UCSD-AML1 (cell line): Measurements from ENCODE around the gene WDR27.

Experiments
- DNase-seq: peaks from one replicate; lab custom pipeline; 2025; ENCODE audit not compliant: unreplicated experiment; lab: John Stamatoyannopoulos, UW

Gene WDR27

DNA sequence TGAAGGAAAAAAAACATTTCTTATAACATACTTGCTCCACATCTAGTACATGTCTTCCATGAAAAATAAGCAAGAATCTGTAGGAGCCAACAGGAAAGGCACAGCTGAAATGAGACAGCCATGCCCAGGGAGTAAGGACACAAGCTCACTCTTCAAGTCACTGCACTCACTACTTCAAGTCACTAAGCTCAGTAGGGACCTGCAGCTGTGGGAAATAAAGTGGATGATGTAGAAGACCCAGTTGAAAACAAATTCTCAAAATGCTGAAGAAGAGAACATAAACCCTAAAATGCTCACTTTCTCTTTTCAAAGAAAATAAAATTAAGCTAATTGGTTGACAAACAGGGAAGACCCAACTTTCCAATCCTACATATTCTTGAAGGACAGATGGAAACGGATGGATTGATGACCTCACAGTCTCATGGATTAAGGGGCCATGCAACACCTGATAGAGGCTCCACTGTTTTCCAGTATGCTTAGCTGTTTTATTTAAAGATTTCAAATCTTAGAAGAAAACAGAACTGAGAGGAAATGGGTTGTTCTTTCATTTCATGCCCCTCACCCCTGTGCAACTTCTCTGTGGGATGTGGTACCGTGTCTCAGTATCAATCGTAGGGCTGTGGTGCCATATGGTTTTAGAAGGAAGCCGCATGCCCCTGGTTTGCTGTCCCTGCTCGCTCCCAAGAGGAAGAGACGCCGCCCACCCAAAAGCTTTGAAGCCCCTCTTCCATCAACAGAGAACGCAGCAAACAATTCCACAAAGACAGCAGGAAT is 133.3 kb downstream of the WDR27 start:
- no peak for DNase-seq

DNA sequence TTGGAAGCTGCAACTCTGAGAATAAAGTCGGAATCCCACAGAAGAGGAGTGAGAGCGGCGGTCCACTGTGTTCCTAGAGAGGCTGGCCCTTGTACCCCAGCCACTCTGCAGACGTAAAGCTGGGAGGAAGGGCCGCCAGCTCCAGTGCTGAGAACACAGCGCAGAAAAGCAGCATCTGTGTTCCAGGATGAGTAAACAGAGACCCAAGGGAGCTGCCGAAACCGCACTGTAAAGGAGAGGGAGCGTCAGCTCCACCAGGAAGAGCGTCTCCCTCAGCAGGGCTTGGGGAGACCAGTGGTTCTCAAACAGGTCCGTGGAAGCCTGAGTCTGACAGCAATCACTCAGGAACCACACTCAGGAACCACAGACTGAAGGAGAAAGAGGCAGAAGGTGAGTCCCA is 134.0 kb downstream of the WDR27 start:
- no peak for DNase-seq

DNA sequence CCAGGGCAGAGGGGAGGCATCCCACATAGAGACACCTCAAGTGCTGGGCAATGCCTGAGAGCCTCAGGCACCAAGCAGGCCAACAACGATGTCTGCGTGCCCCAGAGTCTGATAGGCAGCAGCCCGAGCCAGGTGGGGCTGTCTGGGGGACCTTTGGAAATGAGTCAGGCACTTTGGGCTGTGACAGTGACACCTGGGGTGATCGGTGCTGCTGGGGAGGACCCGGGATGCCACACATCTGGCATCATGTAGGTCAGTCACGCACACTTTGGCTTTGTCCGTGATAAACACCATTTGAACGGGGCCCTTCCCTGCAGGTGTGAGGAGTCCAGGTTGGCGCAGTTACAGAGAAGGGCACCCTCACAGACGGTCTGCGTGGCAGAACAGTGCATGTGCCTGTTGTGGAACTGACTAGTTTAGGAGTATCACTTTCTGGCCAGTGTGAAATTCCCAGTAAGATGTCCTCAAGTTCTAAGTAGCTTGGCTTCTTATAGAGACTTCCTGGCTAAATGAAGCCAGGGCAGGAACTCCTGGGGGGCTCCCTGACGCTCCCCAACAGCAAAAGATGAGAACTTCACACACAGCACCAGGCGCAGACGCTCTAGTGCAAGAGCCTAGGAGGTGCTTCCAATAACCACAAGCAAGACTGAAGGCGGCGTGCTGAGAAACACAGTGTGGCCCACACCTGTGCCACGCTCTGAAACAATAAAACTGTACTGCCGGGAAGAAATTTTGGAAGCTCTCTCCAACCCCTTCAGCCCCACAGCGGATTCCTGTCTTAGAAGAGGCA is 134.7 kb downstream of the WDR27 start:
- DNase-seq = no peak

DNA sequence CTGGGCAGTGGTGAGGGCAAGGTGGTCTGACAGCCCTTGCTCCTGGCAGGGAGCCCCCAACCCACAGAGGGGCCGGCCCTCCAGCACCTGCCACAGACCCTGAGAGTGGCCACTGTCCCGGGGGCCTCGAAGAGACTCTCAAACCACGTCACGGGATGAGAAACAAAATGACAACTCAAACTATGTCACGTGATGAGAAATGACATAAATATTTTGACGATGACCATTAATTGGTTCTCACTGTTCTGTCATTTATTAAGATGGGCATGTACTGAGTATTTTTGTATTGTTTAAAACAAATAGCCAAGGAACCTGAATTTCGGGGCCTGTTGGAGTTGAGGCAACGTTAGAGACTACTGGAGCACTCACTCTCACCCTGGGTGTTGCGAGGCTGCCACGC is 135.5 kb downstream of the WDR27 start:
- no peak for DNase-seq

DNA sequence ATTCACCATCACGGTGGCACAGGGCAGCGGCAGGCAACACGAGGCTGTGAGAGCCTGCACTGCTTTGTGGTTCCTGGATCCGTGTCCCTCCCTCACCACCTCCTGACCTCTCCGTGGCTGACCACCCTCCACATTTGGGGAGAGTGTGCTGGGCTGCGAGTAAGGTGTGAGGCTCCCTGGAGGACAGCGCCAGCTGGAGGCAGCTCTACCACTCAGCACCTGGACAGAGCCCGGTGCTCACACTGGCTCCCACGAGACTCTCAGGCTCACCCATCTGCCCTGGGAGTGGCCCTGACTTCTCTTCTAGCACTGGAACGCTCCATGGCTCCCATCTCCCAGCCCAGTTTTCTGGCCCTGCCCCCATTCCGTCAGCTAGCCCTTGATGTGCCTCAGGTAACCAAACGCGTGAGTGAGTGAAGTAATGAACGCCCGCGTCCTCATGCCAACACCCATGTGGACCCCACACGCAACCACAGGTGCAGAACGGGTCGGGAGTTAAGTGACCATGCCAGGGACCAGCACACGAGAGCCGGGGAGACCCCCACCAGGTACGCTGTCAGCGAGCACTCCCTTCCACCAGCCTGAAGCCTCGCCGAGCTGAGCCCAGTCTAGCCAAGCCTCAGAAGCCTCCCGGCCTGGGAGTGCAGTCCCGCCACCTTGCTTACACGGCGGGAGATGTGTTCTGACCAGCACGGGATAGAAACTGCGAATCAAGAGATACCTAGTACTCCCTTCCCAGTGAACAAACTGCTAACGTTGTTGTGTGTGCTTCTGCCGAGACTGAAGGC is 137.2 kb downstream of the WDR27 start:
- DNase-seq = no peak

DNA sequence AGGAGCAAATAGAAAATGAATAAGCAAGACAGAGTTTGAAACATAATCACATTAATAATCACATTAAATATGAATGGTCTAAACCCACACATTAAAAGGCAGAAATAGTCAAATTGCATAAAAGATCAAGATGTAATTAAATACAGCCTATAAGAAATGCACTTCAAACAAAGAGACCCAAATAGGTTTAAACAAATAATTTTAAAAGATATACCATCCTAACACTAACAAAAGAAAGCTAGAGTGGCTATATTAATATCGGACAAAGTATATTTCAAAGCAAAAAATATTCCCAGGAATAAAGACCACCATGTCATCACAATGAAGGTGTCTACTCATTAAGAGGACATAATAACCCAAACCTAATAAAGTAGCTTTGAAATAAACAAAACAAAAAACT is 140.2 kb downstream of the WDR27 start:
- DNase-seq = no peak

DNA sequence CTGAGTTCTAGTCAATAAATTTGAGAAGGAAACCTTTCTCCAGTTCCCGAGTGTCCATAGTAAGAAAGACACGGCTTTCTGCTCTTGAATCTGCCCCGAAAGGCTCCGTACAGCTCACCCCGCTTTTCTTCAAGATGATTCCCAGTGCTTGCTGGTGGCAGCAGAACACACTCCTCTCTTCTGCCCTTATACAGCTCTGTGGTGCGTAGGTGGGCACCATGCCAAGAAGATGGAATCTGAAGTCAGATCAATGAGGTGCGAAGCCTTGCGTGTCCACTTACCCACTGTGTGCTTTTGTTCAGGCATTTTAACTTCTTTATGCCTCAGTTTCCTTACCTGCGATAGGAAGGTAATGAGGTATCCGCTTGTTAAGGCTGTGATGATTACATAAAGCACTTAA is 142.2 kb downstream of the WDR27 start:
- no peak for DNase-seq

DNA sequence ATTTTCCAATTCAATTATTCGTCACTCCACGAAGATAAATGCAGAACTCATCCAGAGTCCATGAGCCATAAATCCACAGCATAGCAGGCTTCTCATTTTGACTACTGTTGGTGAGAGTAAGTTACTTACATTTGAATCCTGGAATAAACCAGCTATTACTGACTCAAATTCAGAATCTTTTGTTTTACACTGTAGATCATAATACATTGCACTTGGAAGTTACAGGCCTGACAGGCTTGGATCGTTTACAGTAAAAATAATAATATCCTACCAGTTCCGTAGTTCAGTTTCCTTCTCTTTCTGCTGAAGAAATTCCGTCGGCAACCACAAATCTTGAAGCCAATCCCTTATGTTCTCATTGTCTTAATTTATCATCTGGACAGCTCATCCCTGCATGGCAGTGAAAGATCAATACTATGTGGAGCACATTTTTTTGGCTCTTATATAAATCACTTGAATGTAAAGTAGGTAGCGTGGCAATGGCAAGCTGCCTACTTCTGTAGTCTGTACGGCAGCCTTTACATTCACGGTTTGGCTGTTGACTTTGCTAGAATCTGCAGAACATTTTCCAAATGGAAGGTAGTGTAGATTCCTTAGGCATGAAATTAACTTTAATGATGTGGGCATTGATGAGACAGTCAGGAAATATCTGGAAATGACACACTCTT is 142.9 kb downstream of the WDR27 start:
- DNase-seq = no peak

DNA sequence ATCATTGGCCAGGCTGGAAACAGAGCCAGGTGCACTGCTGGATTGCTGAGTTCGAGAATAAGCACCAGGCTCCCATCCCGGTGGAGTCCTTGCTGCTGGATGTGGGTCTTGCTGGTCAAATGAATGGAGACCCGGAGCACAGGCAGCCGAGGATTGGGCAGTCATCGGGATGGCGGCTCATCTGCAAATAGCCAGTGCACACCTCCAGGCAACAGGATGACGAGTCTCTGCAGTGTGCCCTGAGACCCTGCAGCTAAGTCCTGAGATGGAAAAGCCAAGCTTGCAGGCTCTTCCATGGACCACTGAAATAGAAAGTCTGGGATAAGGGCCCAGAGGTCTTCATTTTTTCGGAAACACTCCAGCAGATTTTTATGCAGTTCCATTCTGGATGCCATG is 143.5 kb downstream of the WDR27 start:
- DNase-seq = no peak

DNA sequence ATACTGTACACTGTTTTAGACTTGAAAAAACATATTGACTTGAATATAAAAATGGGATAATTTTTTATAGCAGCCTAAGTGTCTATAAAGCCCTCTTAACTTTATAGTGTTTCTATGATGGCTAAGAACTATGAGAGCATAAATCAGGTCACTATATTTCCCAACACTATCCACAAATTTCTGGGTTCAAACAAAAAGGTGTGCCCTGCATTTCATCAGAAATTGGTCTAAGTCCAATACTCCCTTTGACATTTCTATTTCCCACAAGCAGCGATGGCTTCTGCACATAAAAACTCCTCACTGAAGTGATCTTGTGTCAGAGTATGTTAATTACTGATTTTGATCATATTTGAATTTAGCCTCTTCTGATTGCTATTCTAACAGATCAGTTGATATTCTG is 143.9 kb downstream of the WDR27 start:
- DNase-seq = no peak

DNA sequence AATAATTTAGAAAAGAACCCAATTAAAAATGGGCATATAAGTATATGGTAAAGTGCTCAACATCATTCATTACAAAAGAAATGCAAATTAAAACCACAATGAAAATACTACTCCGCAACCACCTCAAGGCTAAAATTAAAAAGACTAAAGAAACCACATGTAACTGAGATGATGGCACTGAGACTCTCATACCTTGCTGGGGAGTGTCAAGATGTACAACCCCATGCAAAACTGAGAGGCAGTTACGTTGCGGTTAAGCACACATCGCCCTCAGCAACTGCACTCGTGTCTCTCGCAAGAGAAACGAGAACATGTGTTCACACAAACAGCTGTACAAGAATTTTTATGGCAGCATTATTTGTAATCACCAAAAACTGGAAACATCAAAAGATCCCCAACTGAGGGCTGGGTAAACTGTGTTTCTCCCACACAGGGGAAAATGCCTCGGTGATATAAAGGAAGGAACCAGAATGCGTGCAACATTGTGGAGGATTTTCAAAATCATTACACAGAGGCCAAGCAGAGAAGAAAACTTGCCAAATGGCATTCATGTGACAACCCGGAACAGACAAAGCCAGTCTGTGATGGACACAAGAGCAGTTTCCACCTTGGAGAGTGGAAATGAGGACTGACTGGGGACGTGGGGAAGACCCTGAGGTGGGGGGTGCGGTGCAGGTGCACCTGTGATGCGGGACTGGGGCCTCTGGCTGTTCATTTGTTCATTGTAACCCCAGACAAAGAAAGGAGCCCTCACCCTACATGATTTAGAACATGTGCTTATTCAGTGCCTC is 144.9 kb downstream of the WDR27 start:
- no peak for DNase-seq

DNA sequence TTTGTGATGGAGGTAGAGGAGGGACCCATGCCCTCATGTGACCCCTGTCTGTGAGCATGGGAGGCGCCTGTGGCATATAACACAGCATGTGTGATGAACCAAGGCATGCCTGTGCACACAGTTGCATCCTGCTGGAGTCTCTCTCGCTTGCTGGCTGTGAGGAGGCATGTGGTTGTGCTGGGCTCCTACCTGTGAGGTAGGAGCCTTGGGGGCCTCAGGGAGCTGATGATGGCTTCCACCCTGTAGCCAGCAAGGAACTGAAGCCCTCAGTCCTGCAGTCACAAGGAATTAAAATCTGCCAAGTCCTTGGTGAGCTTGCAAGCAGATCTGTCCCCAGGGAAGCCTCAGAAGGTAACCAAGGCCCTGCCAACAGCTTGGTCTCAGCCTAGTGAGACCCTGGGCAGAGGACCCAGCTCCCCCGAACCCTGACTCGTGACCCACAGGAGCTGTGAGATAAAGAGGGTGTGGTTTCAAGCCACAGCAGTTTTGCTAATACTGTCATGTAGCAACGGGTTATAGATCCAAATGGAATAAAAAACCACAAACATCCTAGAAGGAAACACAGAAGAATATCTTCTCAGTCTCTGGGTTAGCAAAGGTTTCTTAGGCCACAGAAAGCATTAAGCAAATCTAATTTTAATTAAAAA is 145.7 kb downstream of the WDR27 start:
- no peak for DNase-seq

DNA sequence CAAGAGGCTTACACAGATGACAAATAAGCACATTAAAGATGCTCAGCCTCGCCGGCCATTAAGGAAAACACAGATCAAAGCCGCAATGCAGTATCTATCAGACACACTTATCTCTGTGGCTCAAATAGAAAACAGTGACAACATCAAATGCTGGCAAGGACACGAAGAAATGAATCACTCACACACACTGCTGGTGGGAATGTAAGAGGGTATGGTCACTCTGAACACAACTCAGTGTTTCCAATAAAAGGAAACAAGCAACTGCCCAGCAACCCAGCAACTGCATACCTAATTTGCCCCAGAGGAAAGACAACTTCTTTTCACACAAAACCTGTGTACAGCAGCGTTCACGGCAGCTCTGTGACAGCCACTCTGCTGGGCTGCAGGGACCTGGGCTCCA is 155.8 kb downstream of the WDR27 start:
- DNase-seq = no peak

DNA sequence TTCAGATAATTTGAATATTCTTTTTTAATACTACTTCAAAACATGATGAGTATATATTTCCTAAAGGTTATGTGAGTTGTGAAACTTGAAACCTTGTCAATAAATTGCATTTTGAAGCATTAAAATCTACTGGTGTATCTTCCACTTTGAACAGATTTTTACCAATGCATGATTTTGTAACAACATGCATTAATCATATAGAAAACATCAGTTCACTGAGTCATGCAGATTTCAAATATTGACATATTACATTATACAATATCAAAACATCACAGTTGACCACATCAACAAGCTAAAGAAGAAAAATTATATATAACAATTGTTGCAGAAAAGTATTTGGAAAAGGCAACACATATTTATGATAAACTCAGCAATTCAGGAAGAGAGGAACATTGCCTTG is 158.1 kb downstream of the WDR27 start:
- DNase-seq = no peak

DNA sequence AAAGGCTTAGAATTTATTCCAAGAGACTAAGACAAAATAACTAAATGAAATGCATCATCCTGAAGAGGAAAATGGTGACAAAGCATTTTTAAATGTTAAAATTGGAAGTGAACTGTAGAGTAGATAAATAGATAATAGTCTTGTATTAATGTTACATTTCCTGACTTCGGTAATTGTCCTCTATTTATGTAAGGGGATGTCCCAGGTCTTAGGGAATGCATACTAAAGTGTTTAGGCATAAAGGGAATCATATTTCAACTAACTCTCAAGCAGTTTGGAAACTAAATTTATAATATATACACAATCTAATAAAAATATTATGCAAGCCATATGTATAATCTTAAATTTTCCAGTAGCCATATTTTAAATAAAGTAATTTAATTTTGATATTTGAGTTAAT is 159.3 kb downstream of the WDR27 start:
- DNase-seq = no peak

DNA sequence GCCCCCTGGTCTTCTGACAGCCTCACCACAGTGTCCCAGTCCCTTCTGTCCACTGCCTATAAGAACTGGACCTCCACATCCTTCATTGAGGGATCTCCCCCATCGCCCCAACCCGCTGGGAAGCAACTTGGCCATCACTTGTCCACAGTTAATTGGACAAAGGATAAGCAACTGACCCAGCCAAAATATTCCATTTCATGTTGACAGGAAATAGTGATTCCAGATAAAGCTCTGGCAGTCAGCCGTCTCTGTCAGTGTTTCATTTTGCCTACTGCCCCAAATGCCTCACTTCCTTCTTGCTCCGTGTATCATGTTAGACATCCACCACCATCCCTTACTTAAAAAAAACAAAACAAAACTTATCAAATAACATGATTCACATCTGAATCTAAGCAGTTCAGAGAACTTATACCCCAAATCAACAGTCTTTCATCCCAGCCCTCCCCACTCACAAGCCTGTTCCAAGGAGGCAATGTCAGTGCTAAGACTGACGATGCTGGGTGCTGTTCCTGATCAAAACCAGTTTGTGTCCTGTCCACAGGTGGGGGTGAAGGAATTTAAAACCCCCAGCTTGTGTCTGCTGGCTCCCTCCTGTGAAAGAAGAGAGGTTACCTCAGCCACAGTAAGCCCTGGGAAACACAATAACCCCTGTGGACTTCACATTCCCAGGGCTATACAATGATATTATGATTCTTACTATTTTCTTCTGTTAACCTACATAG is 162.5 kb downstream of the WDR27 start:
- DNase-seq = no peak

DNA sequence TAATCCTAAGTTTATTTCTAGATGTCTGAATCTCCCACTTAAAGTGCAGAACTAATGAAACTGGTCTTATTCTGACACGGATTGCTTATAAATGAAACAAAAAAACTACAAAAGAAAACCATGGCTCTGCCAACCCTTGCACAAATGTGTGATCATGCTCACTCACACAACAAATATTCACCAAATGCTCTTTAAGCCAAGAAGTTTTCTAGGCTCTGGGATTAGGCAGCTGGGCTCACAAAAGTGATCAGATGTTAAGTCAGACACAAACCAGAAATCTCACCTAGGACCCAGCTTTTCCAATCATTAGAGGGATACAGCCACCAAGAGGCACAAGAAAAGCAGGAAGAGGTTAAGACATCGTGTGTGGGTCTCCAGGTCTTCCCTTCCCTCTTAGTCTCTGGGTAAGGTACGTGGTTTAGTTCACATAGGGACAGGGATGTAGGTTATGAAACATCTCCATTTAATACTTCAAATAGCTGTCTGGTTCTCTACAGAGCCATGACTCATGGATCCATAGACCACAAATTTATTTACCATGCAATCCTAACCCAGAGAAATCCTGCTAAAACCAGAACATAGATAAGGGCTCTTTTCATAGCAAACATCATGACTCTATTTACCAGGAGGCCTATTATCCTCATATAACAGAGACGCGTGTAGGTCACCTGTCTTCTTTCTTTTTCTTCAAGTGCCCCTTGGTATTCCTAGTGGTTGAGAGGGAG is 165.2 kb downstream of the WDR27 start:
- DNase-seq = no peak

DNA sequence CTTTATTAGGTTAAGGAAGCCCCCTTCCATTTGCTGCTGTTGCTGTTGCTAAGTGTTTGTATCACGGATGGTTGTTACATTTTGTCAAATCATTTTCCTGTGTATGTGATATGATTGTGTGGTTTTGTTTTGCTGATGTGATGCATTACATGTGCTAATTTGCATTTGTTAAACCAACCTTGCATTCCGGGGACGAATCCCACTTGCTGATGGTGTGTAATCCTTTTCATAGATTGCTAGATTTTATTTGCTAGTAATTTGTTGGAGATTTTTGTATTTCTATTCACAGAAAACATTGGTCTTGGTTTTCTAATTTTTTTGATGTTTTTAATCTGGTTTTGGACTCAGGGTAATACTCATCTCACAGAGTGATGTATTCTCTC is 167.8 kb downstream of the WDR27 start:
- DNase-seq = no peak
